Sigmoid colon (tissue), 7 donors: ENCODE data around the gene TMEM40. TPM values are rescaled to one million over a fixed set of nuclear protein-coding genes. Genes with fewer than 3 reads are reported as not detected.

Experiments
- DNase-seq: peaks from one replicate; pipeline ENCODE4 v3.0.0-alpha.2; 2019
- H3K27ac ChIP-seq, 4 donors: fragments of 200-600 bp; sonication (generic); one replicate each; pipeline ENCODE4 v1.5.1; 2016 to 2019; ENCODE audit warnings: mild to moderate bottlenecking in 1 of 4
- H3K27me3 ChIP-seq, 3 donors: fragments of 200-600 bp; sonication (generic); one replicate each; pipeline ENCODE4 v1.5.1; 2019; ENCODE audit warnings: mild to moderate bottlenecking in 1 of 3
- H3K36me3 ChIP-seq, 4 donors: fragments of 200-600 bp; sonication (generic); one replicate each; pipeline ENCODE4 v1.5.1; 2016 to 2019
- H3K4me1 ChIP-seq, 4 donors: fragments of 200-600 bp; sonication (generic); one replicate each; pipeline ENCODE4 v1.5.1; 2017 to 2019
- H3K4me3 ChIP-seq, 4 donors: fragments of 200-600 bp; sonication (generic); one replicate each; pipeline ENCODE4 v1.5.1; 2017 to 2019; ENCODE audit warnings: mild to moderate bottlenecking in 2 of 4, moderate library complexity in 1 of 4
- H3K9me3 ChIP-seq, 4 donors: fragments of 200-600 bp in 3 of 4; sonication (generic) in 3 of 4; one replicate each; pipeline versions ENCODE4 v1.5.1 to v1.6.1; 2013 to 2019
- EP300 ChIP-seq, 4 donors: sonication (generic); formaldehyde crosslinking; IDR thresholded peaks; one replicate each; pipeline ENCODE4 v1.6.1; 2017; ENCODE audit warnings: antibody characterized with exemption in 4 of 4
- POLR2A ChIP-seq, 2 donors: fragments of 450-650 bp; IDR thresholded peaks; one replicate each; pipeline ENCODE4 v1.6.1; 2016; ENCODE audit warnings: antibody characterized with exemption in 2 of 2, mild to moderate bottlenecking in 2 of 2, moderate library complexity in 2 of 2
- POLR2AphosphoS5 ChIP-seq, 4 donors: sonication (generic); formaldehyde crosslinking; IDR thresholded peaks; one replicate each; pipeline ENCODE4 v1.6.1; 2017; ENCODE audit warnings: antibody characterized with exemption in 4 of 4
- WGBS, 2 donors: extraction: QIAGEN DNeasy Blood & Tissue Kit; methylation state at CpG; one replicate each; pipeline ENCODE4 v1.1.7; 2013; 5-methylcytosine and 5-hydroxymethylcytosine counted together
- intact Hi-C: fragments of 100-400 bp; cut with DNase I; formaldehyde crosslinking; loops from one replicate; pipeline ENCODE4 v1.15.1; 2023
- polyA plus RNA-seq, 3 donors: library from polyadenylated mRNA; stranded (reverse); fragments of 200-250 nt; gene quantifications; one replicate each; pipeline ENCODE4 v1.2.3, GENCODE V29; 2013
- total RNA-seq, 4 donors: library from RNA; depleted of rRNA; stranded (reverse); fragments of >200 nt; gene quantifications; one replicate each; pipeline ENCODE4 v1.1.0, GENCODE V29; 2016
- TF ChIP-seq, protein P1 (sequence below), 4 experiments: fragments of 450-650 bp in 3 of 4; fragments of 200-600 bp in 1 of 4; IDR thresholded peaks; one replicate each; pipeline ENCODE4 v1.5.1; 2016 to 2019; ENCODE audit warnings: antibody characterized with exemption in 4 of 4, mild to moderate bottlenecking in 3 of 4, moderate library complexity in 2 of 4
- donor health status: healthy with polysubstance abuse.
- donor health status: Bipolar disorder and iron deficiency.
- donor health status: healthy.

TMEM40 gene, protein sequence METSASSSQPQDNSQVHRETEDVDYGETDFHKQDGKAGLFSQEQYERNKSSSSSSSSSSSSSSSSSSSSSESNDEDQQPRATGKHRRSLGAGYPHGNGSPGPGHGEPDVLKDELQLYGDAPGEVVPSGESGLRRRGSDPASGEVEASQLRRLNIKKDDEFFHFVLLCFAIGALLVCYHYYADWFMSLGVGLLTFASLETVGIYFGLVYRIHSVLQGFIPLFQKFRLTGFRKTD
- total RNA-seq (not detected), polyA plus RNA-seq (under 1 TPM in 2 of 3 donors, not detected in 1; 0.10 to 0.60 TPM)

DNA sequence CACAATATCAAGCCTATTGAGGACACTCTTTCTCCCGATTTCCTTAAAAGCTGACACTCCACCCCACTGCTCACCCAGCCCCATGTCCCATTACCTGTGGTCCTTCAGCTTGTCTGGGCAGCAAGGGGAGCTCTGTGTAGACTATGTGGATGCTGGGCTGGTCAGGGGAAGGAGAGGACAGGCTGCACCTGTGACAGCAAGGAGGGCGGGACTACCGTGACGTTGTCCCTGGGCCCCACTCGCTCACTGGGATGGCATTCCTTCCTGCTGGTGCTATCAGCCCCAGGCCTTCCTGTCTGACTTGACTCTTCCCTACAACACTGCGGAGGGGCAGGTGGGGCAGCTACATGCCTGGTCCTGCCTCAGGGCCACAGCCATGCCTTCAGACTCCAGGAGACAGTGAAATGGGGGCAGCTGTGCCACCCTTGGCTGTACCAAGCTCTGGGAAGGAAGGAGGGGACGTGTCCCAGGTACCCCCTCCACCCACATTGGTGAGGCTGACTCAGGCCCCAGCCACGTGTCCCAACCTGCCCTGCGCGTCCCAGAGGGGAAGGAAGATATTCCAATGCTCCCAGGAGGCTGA, at the start of gene TMEM40:
TSS of gene TMEM40 (minus strand) at position 163 of the 583 bp plus-strand sequence. CDS start 9,427 bp downstream, outside the sequence.
- no peak within 1 kb of the TSS for H3K4me3 ChIP-seq
- peaks cover 0 to 14% (median 9%) of the 10 kb centered on the region in 4 donors for H3K4me1 ChIP-seq
- WGBS, 2 donors, result 83 to 90% methylated on average over 10 of the region's 10 CpGs
- no peak for DNase-seq
- H3K27me3 ChIP-seq, result no peaks in the 10 kb centered on the region
- no peaks in the 10 kb centered on the region for H3K9me3 ChIP-seq
- intact Hi-C loops, result no loop called here
- no peaks in the 10 kb centered on the region for H3K36me3 ChIP-seq
- TF ChIP-seq, protein P1, sequence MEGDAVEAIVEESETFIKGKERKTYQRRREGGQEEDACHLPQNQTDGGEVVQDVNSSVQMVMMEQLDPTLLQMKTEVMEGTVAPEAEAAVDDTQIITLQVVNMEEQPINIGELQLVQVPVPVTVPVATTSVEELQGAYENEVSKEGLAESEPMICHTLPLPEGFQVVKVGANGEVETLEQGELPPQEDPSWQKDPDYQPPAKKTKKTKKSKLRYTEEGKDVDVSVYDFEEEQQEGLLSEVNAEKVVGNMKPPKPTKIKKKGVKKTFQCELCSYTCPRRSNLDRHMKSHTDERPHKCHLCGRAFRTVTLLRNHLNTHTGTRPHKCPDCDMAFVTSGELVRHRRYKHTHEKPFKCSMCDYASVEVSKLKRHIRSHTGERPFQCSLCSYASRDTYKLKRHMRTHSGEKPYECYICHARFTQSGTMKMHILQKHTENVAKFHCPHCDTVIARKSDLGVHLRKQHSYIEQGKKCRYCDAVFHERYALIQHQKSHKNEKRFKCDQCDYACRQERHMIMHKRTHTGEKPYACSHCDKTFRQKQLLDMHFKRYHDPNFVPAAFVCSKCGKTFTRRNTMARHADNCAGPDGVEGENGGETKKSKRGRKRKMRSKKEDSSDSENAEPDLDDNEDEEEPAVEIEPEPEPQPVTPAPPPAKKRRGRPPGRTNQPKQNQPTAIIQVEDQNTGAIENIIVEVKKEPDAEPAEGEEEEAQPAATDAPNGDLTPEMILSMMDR (IDR thresholded peaks at IDR 0.05), result no peak
- TF ChIP-seq POLR2A (IDR thresholded peaks at IDR 0.05), result no peak
- no peak for TF ChIP-seq EP300 (IDR thresholded peaks at IDR 0.05)
- no peak for TF ChIP-seq POLR2AphosphoS5 (IDR thresholded peaks at IDR 0.05)
- H3K27ac ChIP-seq, result peak within 1 kb of the TSS; percentile 68 to 77 (median 72)

DNA sequence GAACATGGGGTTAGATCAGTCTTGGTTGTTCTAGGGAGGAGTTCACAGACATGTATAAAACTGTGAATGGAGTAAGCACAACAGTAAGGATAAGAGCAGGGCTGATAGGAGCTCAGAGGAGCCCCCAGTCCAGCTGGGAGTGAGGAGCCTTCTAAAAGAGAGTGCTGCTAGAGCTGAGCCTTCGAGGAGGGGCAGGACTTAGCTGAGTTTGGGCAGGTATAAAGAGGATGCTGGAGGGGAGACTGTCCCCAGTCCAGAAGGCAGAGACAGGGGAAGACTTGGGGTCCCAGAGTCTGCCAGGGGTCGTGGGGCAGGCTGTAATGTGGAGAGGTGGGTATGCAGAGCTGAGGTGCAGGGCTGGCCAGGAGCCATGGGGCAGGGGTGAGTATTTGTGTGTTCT, 49.5 kb upstream of the TMEM40 start:
- intact Hi-C loops, result no loop called here
- H3K4me3 ChIP-seq, result no peak overlapping the region
- no peaks in the 10 kb centered on the region for H3K27me3 ChIP-seq
- H3K27ac ChIP-seq, result no peak overlapping the region
- H3K36me3 ChIP-seq, result peaks cover 0 to 50% (median 9%) of the 10 kb centered on the region in 4 donors
- H3K4me1 ChIP-seq, result peaks cover 0 to 20% (median 16%) of the 10 kb centered on the region in 4 donors
- no peaks in the 10 kb centered on the region for H3K9me3 ChIP-seq
- WGBS, 2 donors, result 57 to 78% methylated on average over 2 of the region's 2 CpGs
- DNase-seq, result no peak
- TF ChIP-seq, protein P1 (IDR thresholded peaks at IDR 0.05), result no peak
- no peak for TF ChIP-seq EP300 (IDR thresholded peaks at IDR 0.05)
- TF ChIP-seq POLR2A (IDR thresholded peaks at IDR 0.05), result no peak
- no peak for TF ChIP-seq POLR2AphosphoS5 (IDR thresholded peaks at IDR 0.05)

DNA sequence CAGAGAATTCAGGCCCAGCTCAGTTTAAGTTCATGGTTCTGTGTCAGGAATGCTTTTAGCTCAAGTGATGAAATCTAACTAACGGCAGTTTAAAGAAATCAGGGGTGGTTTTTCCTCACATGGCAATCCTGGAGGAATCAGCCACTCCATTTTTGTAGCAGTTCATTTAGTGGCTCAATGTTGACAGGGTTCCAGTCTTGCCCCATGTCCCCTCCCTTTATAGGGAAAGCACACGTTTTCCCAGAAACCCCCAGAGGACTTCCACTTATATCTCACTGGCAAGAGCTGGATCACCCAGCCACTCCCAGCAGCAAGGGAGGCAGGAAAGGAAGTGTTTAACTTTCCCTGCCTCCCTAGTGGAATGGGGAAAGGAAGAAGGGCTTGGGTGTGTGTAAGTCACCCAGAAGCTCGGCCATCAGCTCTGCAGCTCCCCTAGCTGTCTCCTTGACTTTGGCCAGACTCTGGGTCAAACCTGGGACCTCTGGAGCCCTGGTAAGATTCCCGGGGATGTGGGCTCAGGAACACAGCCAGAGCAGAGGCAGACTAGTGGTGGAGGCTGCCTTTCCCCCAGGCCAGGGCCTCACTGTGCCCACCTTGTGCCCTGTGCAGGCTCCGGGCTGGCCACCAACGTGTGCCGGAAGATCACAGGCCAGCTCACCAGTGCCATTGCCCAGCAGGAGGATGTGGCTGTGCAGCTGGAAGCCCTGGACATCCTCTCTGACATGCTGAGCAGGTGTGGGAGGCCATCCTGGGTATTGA, 48.7 kb upstream of the TMEM40 start:
- 83 to 84% methylated on average over 7 of the region's 7 CpGs for WGBS, 2 donors
- intact Hi-C loops, result no loop called here
- Histone ChIP-seq H3K36me3 (peaks cover 0 to 47% (median 6%) of the 10 kb centered on the region in 4 donors), H3K4me3 (no peak overlapping the region), H3K27ac (no peak overlapping the region), H3K4me1 (peaks cover 0 to 20% (median 16%) of the 10 kb centered on the region in 4 donors), H3K9me3 (no peaks in the 10 kb centered on the region), H3K27me3 (no peaks in the 10 kb centered on the region)
- no peak for DNase-seq
- TF ChIP-seq, protein P1 (IDR thresholded peaks at IDR 0.05), result no peak
- TF ChIP-seq EP300 (IDR thresholded peaks at IDR 0.05) (no peak), POLR2A (IDR thresholded peaks at IDR 0.05) (no peak), POLR2AphosphoS5 (IDR thresholded peaks at IDR 0.05) (no peak)

DNA sequence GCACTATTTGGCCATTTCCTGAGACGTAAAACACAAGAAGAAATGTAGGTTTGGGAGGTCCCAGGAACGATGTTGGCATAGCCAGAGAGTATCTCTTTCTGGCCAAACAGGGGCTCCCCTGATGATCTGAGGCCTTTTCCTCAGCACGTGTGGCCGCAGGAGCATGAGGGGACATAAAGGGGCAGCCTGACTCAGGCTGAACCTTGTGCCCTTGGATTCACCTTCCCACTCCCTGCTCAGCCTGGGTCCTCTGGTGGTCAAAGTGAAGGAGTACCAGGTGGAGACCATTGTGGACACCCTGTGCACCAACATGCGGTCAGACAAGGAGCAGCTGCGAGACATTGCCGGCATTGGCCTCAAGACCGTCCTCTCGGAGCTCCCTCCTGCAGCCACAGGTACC, 48.0 kb upstream of the TMEM40 start:
- no peak overlapping the region for H3K27ac ChIP-seq

More for the DNA sequence above, 48.0 kb upstream of the TMEM40 start:
- H3K9me3 ChIP-seq, result no peaks in the 10 kb centered on the region
- TF ChIP-seq EP300 (IDR thresholded peaks at IDR 0.05) (no peak), POLR2AphosphoS5 (IDR thresholded peaks at IDR 0.05) (no peak), POLR2A (IDR thresholded peaks at IDR 0.05) (no peak)
- TF ChIP-seq, protein P1 (IDR thresholded peaks at IDR 0.05), result no peak
- peaks cover 0 to 45% (median 6%) of the 10 kb centered on the region in 4 donors for H3K36me3 ChIP-seq
- no peak for DNase-seq
- H3K27me3 ChIP-seq, result no peaks in the 10 kb centered on the region
- 95 to 96% methylated on average over 9 of the region's 9 CpGs for WGBS, 2 donors
- intact Hi-C loops, result no loop called here
- H3K4me1 ChIP-seq, result peaks cover 0 to 20% (median 16%) of the 10 kb centered on the region in 4 donors
- no peak overlapping the region for H3K4me3 ChIP-seq
